Left lung (tissue), 10 donors: ENCODE measurements around the gene OXNAD1. TPM values are rescaled to one million over a fixed set of nuclear protein-coding genes. Genes with fewer than 3 reads are reported as not detected.

Experiments
- ATAC-seq: fragments of 200-7000 bp; cut with Tn5 transposase; one replicate; pipeline ENCODE4 v1.9.1; 2020; ENCODE audit warnings: moderate library complexity
- DNase-seq, 4 donors: peaks; one replicate each; pipeline ENCODE4 v3.0.0-alpha.2; 2013 to 2020
- H3K27ac ChIP-seq, 2 donors: fragments of 200-600 bp; sonication (generic) in 1 of 2; one replicate each; pipeline versions ENCODE4 v1.5.0 to v1.8.0; 2020 to 2021
- H3K27me3 ChIP-seq, 2 donors: fragments of 200-600 bp; sonication (generic) in 1 of 2; one replicate each; pipeline versions ENCODE4 v1.5.0 to v1.8.0; 2020 to 2021
- H3K36me3 ChIP-seq, 2 donors: fragments of 200-600 bp; sonication (generic) in 1 of 2; one replicate each; pipeline versions ENCODE4 v1.5.0 to v1.8.0; 2020 to 2021
- H3K4me1 ChIP-seq, 2 donors: fragments of 200-600 bp; one replicate each; pipeline ENCODE4 v1.8.0; 2021
- H3K4me3 ChIP-seq, 2 donors: fragments of 200-600 bp; sonication (generic) in 1 of 2; one replicate each; pipeline versions ENCODE4 v1.5.0 to v1.8.0; 2020 to 2021; ENCODE audit warnings: mild to moderate bottlenecking in 1 of 2
- H3K9me3 ChIP-seq, 2 donors: fragments of 200-600 bp; sonication (generic) in 1 of 2; one replicate each; pipeline versions ENCODE4 v1.5.0 to v1.8.0; 2020 to 2021
- intact Hi-C, 2 donors: fragments of 100-400 bp; cut with DNase I; formaldehyde crosslinking; loops; one replicate each; pipeline versions ENCODE4 v1.11.2 to v1.14.2; 2022
- polyA plus RNA-seq, 6 donors: library from polyadenylated mRNA; unstranded; fragments of 120-200 nt; gene quantifications; one replicate each; pipeline ENCODE4 v1.2.1, GENCODE V29; 2013; ENCODE audit not compliant: insufficient read length in 6 of 6
- total RNA-seq, 2 donors: library from RNA; stranded (reverse); fragmentation: NEBNext Ultra II Directional; extraction: Animal tissue kit (Norgen Biotek cat#: 25700); gene quantifications; one replicate each; pipeline ENCODE4 v1.2.1, GENCODE V29; 2021
- TF ChIP-seq, protein P1 (sequence below), 2 donors: fragments of 200-600 bp; sonication (generic) in 1 of 2; IDR thresholded peaks; one replicate each; pipeline versions ENCODE4 v1.5.0 to v1.8.0; 2021; ENCODE audit warnings: antibody characterized with exemption in 2 of 2
- donor health status: DM: no; HTN: yes; CAD: no.
- donor health status: DM: no; HTN: no; CAD: no.

The OXNAD1 gene
- total and polyA plus RNA-seq, 8 donors, result 8.4 to 14.3 (median 11.9) TPM

GRCh38 chr3:16270855-16271254 lies 5.8 kb downstream of the OXNAD1 start:
- ATAC-seq (no peak), DNase-seq (no peak)
- Histone ChIP-seq H3K36me3 (peaks cover 0 to 33% of the 10 kb centered on the region in 2 donors), H3K9me3 (no peaks in the 10 kb centered on the region), H3K4me3 (no peak overlapping the region), H3K4me1 (peaks cover 4 to 16% of the 10 kb centered on the region in 2 donors), H3K27ac (no peak overlapping the region), H3K27me3 (no peaks in the 10 kb centered on the region)
- TF ChIP-seq, protein P1, sequence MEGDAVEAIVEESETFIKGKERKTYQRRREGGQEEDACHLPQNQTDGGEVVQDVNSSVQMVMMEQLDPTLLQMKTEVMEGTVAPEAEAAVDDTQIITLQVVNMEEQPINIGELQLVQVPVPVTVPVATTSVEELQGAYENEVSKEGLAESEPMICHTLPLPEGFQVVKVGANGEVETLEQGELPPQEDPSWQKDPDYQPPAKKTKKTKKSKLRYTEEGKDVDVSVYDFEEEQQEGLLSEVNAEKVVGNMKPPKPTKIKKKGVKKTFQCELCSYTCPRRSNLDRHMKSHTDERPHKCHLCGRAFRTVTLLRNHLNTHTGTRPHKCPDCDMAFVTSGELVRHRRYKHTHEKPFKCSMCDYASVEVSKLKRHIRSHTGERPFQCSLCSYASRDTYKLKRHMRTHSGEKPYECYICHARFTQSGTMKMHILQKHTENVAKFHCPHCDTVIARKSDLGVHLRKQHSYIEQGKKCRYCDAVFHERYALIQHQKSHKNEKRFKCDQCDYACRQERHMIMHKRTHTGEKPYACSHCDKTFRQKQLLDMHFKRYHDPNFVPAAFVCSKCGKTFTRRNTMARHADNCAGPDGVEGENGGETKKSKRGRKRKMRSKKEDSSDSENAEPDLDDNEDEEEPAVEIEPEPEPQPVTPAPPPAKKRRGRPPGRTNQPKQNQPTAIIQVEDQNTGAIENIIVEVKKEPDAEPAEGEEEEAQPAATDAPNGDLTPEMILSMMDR (IDR thresholded peaks at IDR 0.05), result no peak
- intact Hi-C loops, result no loop called here

- Histone ChIP-seq H3K27ac (no peak overlapping the region), H3K4me1 (peaks cover 0 to 5% of the 10 kb centered on the region in 2 donors)
- intact Hi-C loops, result no loop called here
Measured at GRCh38 chr3:16272588-16272987, 7.6 kb downstream of the OXNAD1 start.

DNA sequence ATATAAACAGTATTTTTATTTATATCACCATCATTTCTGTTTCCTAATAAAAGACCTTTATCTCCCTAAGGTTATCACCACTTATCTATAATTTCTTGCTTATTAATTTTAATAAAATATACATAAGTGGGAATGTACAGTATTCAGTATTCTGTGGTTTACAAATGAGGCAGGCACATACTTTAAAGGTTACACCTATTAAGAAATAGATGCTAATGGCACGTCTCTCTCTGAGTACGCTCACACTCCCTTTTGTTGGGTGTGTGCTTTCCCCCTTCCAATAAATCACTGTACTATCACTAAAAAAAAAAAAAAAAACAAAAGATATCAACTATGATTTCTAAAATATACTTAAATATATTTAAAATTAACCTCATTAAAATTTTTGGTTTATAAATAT lies 8.9 kb downstream of the OXNAD1 start:
- TF ChIP-seq, protein P1 (IDR thresholded peaks at IDR 0.05), result no peak
- H3K4me3 ChIP-seq, result no peak overlapping the region
- DNase-seq, result no peak
- peaks cover 0 to 44% of the 10 kb centered on the region in 2 donors for H3K36me3 ChIP-seq
- no peaks in the 10 kb centered on the region for H3K4me1 ChIP-seq
- no peaks in the 10 kb centered on the region for H3K9me3 ChIP-seq
- H3K27ac ChIP-seq, result no peak overlapping the region
- intact Hi-C loops, result no loop called here
- ATAC-seq, result no peak
- no peaks in the 10 kb centered on the region for H3K27me3 ChIP-seq

More at GRCh38 chr3:16272588-16272987, 7.6 kb downstream of the OXNAD1 start:
- Histone ChIP-seq H3K9me3 (no peaks in the 10 kb centered on the region), H3K36me3 (peaks cover 0 to 38% of the 10 kb centered on the region in 2 donors), H3K27me3 (no peaks in the 10 kb centered on the region), H3K4me3 (no peak overlapping the region)
- TF ChIP-seq, protein P1 (IDR thresholded peaks at IDR 0.05), result no peak
- no peak for DNase-seq
- no peak for ATAC-seq

GRCh38 chr3:16277471-16277870 lies 12.5 kb downstream of the OXNAD1 start:
- no peaks in the 10 kb centered on the region for H3K9me3 ChIP-seq
- no peak for DNase-seq
- no peak overlapping the region for H3K27ac ChIP-seq
- no peaks in the 10 kb centered on the region for H3K4me1 ChIP-seq
- H3K36me3 ChIP-seq, result peaks cover 0 to 19% of the 10 kb centered on the region in 2 donors
- ATAC-seq, result no peak
- no peak overlapping the region for H3K4me3 ChIP-seq
- intact Hi-C loops, result no loop called here
- no peaks in the 10 kb centered on the region for H3K27me3 ChIP-seq
- TF ChIP-seq, protein P1 (IDR thresholded peaks at IDR 0.05), result no peak

DNA sequence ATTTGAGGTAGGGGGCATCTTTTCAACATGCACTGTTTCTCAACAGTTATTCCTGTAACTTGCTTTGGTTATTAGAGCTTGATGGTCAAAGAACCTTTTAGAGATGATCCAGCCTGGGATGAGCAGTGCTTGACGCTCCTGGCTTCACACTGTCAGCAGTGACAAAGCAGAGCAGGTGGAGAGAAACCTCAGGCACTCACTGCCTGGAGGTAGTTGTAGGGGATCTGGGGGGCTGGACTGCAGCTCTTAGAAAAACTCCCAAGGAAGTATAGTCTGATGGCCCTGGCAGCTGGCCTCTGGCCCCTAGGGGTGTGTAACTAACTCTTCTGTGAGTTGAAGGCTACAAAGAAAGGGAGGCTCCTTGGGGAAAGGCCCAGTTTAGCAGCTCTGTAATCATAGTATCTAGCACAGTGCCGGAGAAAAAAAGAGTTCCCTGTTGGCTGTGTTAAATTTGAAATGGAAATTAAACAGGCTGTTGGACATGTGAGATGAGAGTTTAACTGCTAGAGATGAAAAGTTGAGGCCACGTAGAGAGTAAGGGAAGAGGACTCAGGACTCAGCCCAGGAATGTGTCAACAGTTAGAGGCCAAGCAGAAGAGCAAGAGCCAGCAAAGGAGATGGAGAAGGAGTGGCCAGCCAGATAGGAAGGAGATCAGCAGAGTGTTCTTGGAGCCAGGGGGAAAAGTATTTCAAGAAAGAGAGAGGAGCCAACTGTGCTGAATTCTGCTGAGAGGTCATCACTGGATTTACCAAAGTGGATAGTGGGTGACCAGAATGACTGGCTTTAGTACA lies 14.2 kb downstream of the OXNAD1 start:
- ATAC-seq, result no peak
- TF ChIP-seq, protein P1 (IDR thresholded peaks at IDR 0.05), result no peak
- no peaks in the 10 kb centered on the region for H3K9me3 ChIP-seq
- intact Hi-C loops, result no loop called here
- no peak for DNase-seq
- H3K27me3 ChIP-seq, result no peaks in the 10 kb centered on the region
- peaks cover 0 to 28% of the 10 kb centered on the region in 2 donors for H3K36me3 ChIP-seq
- no peak overlapping the region for H3K4me3 ChIP-seq
- H3K4me1 ChIP-seq, result no peaks in the 10 kb centered on the region
- no peak overlapping the region for H3K27ac ChIP-seq
